ENCODE measurements around the gene NCOA3.
A peak's percentile ranks its signal among the peaks of the same experiment; 100 is the strongest.
"Not testable (repeated sequence)": the region's sequence is repeated elsewhere in the genome, so short reads cannot be mapped to it uniquely, and the experiment has no call there.

The NCOA3 gene

DNA sequence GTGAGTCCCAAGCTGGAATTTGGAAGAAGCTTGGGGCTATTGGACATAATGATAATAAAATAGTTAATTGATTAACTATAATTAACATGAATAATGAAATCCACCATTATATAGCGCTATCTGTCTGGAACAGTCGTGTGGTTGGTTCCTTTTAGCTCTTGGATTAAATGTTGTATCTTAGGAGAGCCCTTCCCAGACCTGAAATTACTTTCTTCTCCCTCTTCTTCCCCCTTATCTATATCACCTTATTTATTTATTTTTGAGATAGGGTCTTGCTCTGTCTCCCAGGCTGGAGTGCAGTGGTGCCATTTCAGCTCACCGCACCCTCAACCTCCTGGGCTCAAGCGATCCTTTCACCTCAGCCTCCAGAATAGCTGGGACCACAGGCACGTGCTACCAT is 64.6 kb downstream of the NCOA3 start:
- no peak for DNase-seq (ENCODE audit: low spot score)

DNA sequence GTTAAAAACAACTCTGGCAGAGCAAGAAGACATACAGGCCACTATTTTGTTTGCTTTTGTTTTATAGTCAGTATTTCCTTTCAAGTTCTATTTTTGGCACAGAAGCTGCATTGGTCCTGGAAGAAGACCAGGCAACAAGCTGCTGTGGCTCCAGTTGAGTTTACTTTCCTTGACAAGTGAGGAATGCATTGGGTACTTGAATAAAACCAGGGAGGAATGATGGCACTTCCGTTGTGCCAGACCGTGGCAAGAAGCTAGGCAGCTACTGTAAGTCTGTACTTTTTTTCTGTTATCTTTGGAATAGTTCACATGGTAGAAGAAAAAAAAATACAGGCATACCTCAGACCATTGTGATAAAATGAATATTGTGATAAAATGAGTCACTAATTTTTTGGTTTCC is 66.3 kb downstream of the NCOA3 start:
- DNase-seq (ENCODE audit: low spot score) = no peak

DNA sequence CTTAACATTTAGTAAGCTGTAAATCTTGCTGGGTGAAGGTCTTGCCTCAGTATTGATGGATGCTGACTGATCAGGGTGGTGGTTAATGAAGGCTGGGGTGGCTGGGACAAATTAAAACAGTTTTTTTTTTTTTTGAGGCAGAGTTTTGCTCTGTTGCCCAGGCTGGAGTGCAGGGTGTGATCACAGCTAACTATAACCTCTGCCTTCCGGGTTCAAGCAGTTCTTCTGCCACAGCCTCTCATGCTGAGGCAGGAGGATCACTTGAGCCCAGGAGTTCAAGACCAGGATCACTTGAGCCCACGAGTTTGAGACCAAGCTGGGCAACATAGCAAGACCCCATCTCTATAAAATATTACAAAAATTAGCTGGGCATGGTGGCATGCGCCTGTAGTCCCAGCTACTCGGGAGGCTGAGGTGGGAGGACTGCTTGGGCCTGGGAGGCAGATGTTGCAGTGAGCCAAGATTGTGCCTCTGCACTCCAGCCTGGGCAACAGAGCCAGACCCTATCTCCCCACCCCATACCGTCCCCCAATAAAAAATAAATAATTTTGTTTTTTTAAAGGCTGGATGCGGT is 67.2 kb downstream of the NCOA3 start:
- no peak for DNase-seq (ENCODE audit: low spot score)

DNA sequence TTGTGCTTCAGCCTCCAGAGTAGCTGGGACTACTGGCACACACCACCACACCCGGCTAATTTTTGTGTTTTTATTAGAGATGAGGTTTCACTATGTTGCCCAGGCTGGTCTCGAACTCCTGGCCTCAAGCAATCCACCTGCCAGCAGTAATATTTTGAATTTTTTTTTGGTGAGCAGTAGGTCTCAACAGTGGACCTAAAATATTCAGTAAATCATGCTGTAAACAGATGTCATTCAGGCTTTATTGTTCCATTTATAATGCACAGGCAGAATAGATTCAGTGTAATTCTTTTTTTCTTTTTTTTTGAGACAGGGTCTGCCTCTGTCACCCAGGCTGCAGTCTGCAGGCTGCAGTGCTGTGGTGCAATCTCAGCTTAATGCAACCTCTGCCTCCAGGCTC is 69.7 kb downstream of the NCOA3 start:
- DNase-seq (ENCODE audit: low spot score) = no peak

DNA sequence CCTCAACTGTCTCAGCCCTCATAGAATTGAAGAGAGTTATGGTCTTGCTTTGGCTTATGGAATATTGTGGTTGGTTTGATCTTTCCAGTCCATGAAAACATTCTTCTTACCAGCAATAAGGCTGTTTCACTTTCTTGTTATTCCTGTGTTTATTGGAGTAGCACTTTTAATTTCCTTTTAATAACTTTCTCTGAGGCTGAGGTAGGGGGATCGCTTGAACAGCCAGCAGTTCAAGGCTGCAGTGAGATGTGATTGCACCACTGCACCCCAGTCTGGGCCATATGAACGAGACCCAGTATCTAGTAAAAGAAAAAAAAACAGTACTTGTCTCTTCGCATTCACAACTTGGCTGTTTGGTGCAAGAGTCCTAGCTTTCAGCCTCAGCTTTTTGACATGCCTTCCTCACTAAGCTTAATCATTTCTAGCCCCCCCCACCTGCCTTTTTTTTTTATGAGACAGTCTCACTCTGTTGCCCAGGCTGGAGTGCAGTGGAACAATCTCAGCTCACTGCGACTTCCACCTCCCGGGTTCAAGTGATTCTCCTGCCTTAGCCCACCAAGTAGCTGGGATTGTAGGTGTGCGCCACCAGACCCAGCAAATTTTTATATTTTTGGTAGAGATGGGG is 70.5 kb downstream of the NCOA3 start:
- no peak for DNase-seq (ENCODE audit: low spot score)

DNA sequence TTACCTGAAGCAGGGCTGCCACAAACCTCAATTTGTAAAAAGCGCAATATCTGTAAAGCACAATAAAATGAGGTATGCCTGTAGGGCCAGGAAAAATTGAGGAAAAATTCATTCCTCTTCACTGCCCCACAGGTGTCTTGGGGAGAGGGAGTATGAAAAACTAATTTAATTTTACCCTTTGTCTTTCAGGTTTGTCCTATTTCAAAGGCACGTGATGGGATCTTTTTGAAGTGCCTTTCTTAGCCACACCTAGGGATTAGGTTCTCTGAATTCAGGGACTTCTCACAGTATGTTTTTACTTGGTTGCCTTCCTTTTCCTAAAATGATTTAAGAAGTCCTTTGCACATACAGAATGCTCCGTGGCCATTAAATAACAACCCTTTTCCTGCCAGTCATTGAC is 71.9 kb downstream of the NCOA3 start:
- no peak for DNase-seq (ENCODE audit: low spot score)

DNA sequence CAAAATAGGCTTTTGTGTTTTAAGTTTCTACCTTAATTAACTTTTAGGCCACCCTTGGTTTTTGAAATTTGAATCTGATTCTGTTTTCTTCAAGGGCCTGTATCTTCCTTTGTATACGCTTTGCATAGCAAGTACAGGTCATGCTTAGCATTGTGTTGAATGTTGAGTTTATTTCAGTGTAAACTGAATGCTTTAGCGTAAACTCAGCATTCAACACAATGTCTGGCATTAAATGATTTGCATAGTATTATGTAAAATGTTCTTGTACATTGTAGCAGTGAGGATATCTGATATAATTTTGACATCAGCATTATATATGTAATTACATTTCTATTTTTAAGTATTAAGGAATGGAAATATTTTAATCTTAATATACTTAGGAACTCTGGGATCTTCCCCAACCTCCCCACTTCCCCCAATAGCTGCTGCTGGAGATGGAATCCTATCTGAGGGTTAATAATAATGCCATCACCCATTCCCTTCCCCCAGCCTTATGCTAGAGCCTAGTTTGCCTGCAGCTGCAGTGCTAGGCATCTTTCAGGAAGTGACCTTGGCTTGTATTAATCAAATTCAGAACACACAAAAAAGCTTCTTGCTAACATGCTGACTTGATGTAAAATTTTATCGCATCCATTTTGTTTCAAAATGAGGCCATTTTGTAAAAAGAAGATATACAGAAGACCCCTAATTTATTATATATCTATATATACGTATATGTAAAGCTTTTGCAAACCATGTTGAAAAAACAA is 73.1 kb downstream of the NCOA3 start:
- DNase-seq (ENCODE audit: low spot score) = peak; percentile 62

DNA sequence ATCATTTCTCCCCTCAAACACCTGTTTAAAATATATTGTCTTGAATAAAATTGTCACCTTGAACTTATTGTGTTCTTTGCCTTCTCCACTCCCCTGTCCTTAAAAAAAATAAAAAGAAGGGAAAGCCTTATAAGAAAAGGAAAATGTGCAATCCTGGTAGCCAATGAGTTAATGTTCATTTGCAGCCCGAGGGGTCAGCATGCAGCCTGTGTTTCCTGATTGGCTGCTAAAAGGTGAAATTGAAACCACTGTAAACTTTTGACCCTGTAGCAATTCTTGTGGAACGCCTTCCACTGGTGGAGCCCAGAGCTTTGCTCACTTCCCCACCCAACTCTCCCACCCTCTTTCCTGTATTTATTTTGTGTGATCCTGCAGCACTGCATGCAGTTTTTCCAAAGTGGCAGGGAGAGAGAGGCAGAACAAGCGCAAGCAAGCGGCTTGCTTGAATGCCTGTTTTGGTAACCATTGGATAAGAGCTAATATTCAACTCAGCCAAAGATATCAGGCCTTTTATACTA is 74.9 kb downstream of the NCOA3 start:
- DNase-seq (ENCODE audit: low spot score) = peak; percentile 92

DNA sequence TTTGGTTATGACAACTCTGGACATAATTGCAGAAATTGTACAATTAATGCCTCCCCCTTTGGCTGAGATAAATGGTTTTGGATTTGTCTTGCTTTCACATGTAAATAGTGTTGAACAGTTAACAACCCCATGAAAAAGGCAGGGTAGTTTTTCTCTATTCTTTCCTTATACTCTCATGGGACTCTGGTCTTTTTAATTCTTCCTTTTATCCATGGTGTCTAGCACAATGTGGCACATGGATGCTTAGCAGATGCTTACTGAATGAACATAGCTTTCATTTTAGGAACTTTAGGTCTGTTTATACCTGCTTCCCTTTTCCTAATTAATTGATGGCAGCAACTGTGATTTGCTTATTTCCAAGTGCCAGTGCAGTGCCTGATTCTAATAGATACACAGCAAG is 75.6 kb downstream of the NCOA3 start:
- DNase-seq (ENCODE audit: low spot score) = no peak

DNA sequence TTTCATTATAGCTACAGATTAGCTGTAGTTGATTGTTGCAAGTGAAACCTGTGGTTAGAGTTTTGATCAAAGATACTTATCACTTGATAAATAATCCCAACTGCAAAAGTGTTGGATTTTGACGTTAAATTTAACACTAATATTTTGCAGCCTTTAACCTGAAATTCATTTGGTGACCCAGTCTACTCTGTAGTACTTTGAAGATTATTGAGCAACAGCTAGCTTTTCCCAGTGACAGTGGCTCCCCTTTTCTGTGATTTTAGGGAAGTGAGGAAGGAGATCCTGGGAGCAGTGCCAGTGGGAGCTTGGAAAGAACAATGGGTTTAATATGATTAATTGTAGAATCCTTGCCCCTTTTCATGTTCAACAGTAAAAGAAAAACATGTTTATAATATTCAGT is 76.9 kb downstream of the NCOA3 start:
- no peak for DNase-seq (ENCODE audit: low spot score)

DNA sequence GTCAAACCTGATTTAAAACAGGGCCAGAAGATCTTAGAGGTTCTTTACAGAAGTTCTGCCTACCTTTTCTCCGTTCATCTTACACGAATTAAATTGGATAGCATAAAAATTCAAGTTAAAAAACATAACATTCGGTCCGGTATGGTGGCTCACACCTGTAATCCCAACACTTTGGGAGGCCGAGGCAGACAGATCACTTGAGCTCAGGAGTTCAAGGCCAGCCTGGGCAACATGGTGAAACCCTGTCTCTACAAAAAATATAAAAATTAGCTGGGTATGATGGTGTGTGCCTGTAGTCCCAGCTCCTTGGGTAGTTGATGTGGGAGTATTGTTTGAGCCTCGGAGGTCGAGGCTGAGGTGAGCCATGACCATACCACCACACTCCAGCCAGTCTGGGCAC is 79.0 kb downstream of the NCOA3 start:
- not testable (repeated sequence) for DNase-seq (ENCODE audit: low spot score)

DNA sequence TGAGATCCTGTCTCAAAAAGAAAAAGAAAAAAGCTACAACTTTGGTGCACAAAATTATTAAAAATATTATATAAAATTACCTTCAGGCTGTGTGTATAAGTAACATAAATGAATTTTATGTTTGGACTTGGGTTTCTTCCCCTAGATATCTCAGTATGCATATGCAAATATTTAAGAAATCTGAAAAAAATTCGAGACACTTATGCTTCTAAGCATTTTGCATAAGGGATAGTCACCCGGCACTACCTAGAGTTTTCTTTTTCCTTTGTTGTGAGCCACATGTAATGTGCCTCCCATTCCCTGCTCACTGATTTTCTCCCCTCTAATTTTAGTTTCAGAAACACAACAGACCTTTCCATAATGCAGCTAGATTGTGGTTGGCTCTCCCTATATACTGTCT is 79.4 kb downstream of the NCOA3 start:
- no peak for DNase-seq (ENCODE audit: low spot score)

DNA sequence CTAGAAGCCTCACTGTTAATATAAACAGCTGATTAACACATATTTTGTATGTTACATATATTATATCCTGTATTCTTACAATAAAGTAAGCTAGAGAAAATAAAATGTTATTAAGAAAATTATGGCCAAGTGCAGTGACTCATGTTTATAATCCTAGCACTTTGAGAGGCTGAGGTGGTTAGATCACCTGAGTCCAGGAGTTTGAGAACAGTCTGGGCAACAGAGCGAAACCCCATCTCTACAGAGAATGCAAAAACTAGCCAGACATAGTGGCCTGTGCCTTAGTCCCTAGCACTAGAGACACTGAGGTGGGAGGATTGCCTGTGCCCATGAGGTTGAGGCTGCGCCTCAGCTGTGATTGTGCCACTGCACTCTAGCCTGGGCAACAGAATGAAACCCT is 81.9 kb downstream of the NCOA3 start:
- no peak for DNase-seq (ENCODE audit: low spot score)

DNA sequence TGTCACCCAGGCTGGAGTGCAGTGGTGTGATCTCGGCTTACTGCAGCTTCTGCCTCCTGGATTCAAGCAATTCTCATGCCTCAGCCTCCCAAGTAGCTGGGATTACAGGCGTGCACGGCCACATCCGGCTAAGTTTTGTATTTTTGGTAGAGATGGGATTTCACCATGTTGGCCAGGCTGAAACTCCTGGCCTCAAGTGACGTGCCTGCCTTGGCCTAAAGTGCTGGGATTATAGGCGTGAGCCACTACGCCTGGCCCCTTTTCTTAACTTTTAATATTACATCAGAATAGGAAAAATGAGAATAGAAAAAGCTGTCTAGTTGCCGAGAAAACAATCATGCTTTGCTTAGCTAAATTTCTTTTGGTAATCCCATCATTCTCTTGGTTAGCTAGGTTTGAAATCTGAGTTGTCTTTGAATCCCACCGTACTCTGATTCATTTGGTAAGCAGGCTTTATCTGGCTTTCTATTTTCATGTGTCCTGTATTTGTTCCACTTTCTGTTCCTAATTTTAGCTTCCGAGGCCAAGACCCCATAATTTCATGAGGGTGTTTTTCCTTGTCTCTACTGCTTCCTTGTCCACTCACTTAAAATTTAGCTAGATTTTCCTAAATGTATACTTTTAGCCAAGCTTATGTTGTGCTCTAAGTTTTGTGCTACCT is 83.5 kb downstream of the NCOA3 start:
- no peak for DNase-seq (ENCODE audit: low spot score)

DNA sequence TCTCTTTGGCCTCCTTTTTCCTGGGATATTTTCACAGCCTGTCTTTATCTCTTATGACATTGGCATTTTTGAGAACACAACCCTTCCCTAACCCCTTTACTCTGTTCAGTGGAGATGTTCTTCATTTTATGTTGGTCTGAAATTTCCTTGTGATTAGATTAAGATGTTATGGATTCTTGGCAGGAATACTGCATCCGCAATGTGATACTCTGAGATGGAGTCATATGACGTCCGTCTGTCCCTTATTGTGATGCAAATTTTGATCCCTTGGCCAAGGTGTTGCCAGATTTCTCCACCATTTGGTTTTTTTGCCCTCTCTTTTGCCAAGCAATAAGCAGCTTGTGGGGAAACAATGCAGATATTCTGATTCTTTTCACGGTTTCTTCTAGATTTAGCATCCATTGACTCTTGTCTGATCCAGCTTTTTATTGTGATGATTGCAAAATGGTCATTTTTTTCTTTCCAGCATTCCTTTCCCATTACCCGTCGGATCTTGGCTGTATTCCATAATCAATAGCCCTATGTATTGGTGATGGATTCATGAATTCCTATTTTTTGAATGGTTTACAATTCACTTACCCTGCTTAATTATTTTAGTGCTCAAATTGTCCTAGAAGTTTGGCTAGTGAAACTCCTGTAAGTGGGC is 85.1 kb downstream of the NCOA3 start:
- DNase-seq (ENCODE audit: low spot score) = no peak

DNA sequence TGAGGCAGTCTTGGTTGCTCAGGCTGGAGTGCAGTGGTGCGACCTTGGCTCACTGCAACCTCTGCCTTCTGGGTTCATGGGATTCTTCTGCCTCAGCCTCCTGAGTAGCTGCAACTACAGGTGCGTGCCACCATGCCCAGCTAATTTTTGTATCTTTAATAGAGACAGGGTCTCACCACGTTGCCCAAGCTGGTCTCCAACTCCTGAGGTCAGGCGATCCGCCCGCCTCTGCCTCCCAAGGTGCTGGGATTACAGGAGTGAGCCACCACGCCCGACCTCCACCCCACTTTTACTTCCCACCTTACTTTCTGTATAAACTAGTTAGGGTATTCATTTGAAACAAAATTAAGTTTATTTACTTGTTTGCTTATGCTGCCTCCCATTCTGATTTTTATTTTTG is 86.5 kb downstream of the NCOA3 start:
- DNase-seq (ENCODE audit: low spot score) = no peak

DNA sequence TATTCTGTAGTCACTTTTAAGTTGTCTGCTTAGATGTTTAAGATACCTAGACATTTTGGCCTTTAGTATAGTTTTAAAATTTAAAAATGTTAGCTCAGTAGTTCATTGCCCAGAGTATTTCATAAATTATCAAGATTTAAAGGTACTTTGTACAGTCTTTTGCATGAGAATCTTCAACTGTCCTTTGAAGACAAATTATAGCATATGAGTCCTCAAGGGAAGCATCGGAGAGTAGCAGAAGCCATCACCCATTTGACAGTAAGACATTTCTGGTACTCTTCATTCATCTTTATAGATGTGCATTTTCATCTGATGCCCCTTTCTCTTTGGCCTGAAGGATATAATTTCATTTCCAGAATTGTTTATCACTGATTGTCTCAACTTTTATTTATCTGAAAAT is 89.5 kb downstream of the NCOA3 start:
- no peak for DNase-seq (ENCODE audit: low spot score)

DNA sequence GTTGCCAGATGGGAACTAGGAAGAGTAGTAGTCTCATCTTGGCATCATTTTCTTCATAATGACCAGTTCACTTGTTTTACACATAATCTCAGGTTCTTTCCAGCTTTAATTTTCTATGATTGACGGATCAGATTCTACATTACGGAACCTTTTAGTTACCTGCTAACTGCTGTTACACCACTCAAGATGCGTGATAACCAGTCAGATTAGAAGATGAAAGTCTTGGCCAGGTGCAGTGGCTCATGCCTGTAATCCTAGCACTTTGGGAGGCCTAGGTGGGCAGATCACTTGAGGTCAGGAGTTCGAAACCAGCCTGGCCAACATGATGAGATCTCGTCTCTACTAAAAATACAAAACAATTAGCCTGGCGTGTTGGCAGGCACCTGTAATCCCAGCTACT is 92.5 kb downstream of the NCOA3 start:
- DNase-seq (ENCODE audit: low spot score) = no peak

DNA sequence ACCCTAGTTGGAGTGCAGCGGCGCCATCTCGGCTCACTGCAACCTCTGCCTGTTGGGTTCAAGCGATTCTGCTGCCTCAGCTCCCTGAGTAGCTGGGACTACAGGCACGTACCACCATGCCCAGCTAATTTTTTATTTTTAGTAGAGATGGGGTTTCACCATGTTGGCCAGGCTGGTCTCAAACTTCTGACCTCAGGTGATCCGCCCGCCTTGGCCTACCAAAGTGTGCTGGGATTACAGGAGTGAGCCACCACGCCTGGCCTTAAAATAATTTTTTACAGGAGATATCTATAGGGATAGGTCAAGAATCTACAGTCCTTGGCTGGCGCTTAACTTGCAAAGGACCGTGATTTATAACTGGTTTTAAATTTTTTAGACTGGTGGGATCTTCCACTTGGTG is 93.5 kb downstream of the NCOA3 start:
- not testable (repeated sequence) for DNase-seq (ENCODE audit: low spot score)

DNA sequence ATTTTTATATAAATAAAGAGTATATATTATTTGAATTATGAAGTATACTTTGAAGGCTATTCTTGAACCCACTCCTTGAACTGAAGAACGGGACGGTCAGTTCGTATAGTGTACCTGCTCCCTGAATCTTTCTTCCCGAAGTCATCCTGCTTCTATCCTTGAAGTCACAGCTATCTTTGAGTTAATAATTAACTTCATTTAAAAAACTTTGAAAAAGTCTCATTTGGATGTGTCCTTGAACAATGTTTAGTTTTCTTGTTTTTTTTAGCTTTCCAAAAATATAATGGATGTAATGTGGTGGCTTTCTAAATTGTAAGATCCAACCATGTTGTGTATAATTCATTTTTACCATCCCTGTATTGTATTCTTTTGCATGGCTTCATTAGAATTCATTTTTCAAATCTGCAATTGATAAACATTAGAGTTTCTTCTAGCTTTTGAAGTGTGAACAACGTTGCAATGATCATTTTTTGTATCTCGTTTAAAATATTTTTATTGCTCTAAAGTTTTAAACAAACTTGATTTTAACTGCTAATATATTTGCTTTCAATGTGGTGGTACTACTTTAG is 94.4 kb downstream of the NCOA3 start:
- DNase-seq (ENCODE audit: low spot score) = no peak

DNA sequence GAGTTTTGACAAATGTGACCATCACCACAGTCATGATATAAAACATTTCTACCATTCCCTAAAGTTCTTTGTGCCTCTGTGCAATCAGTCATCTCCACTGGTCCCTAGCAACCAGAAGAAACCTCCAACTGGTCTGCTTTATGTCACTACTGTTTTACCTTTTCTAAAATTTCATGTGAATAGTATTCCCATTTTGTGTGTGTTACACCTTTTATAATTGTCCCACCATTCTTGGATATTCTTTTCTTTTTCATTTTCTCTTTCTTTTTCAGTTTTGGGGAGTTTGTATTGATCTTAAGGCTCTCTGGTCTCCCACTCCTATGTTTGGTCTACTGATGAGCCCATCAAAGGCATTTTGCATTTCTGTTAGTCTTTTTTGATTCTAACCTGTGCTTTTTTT is 95.4 kb downstream of the NCOA3 start:
- DNase-seq (ENCODE audit: low spot score) = no peak
